Subcutaneous adipose tissue (tissue), 4 donors: ENCODE measurements around the gene ADD2. TPM values are rescaled to one million over a fixed set of nuclear protein-coding genes. Genes with fewer than 3 reads are reported as not detected.

Experiments
- total RNA-seq, 4 donors: library from RNA; depleted of rRNA; stranded (reverse); fragments of >200 nt; gene quantifications; one replicate each; pipeline ENCODE4 v1.1.0, GENCODE V29; 2016
- TF ChIP-seq, protein P1 (sequence below): fragments of 450-650 bp; IDR thresholded peaks from one replicate; pipeline ENCODE4 v1.5.1; 2016; ENCODE audit warnings: low read depth, mild to moderate bottlenecking, control low read depth, antibody characterized with exemption, moderate library complexity

The ADD2 gene
- total RNA-seq, 4 donors from 2014 or later, result 0.75 to 2.9 (median 1.3) TPM

GRCh38 chr2:70651727-70652126 lies 116.3 kb downstream of the ADD2 start:
- TF ChIP-seq, protein P1, sequence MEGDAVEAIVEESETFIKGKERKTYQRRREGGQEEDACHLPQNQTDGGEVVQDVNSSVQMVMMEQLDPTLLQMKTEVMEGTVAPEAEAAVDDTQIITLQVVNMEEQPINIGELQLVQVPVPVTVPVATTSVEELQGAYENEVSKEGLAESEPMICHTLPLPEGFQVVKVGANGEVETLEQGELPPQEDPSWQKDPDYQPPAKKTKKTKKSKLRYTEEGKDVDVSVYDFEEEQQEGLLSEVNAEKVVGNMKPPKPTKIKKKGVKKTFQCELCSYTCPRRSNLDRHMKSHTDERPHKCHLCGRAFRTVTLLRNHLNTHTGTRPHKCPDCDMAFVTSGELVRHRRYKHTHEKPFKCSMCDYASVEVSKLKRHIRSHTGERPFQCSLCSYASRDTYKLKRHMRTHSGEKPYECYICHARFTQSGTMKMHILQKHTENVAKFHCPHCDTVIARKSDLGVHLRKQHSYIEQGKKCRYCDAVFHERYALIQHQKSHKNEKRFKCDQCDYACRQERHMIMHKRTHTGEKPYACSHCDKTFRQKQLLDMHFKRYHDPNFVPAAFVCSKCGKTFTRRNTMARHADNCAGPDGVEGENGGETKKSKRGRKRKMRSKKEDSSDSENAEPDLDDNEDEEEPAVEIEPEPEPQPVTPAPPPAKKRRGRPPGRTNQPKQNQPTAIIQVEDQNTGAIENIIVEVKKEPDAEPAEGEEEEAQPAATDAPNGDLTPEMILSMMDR, result no peak

DNA sequence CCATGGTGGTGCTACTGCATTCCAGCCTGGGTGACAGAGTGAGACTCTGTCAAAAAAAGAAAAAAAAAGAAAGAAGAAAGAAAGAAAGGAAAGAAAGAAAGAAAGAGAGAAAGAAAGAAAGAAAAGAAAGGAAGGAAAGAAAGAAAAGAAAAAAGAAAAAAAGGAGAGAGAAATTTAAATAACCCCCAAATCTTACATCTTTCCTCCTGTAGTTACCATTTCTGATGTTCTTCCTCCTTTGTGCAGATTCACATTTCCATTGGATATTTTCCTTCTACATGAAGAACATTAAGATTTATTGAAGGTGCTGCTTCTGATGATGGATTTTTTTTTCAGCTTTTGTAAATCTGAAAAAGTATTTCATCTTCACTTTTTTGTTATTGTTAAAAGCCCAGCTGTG lies 117.0 kb downstream of the ADD2 start:
- TF ChIP-seq, protein P1, result no peak

GRCh38 chr2:70648961-70649360 lies 119.0 kb downstream of the ADD2 start:
- TF ChIP-seq, protein P1, result no peak

DNA sequence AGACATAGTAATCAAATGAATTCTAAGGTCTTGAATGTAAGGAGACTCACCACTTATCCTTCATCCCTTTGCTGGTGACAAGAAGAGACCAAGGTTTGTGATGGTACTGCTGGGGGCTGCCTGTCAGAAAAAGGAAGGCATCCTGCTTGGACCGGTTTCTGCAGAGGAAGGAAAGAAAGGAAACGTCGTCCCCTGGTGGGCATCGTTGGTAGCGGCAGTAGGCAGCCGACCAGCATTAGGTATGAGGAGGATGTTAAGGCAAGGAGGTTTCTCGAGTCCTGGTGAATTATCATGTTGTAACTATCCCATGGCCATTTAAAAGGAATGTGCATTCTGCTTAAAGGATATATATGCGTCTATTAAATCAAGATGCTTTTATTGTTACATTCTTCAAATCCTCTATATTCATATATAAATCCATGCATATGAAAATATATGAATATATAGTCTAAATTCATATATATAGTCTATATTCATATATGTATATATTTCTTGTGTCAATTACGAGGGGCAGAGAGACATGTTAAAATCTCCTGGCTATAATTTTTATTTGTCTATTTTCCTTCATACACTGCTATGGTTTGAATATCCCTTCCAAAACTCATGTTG lies 120.0 kb downstream of the ADD2 start:
- TF ChIP-seq, protein P1, result no peak

- TF ChIP-seq, protein P1, result no peak
Measured at GRCh38 chr2:70646420-70646818, 121.6 kb downstream of the ADD2 start.

DNA sequence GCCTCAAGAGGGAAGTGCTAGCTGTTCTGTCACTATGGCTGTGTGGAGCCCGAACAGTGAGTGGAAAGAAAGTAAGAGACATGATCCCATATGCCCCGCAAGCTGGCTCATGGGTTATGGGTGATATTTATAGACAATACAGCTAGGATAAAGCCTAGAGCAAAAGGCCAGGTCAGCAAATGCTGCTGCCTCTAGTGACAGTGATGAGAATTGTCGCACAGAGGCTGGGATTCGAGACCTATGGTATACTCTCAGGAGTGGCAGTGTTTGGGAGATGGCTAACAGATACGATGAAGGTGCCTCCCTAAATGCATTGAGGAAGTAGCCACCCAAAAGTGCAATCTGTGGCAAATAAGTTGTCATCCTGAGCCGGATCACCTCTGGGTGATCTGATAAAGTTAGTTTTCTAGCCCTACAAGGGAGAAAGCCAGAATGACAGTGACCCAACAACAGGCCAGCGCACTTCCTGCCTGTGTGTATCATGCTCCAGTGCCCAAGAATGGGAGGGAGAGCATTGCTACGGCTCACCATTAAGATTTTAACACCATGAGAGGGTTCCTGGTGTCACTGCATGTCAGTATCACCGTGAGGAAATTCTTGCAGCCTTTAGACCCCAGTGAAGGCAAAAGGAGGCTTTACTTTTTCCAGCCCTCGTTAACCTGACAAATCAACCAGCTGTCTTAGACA lies 122.1 kb downstream of the ADD2 start:
- TF ChIP-seq, protein P1, result no peak

DNA sequence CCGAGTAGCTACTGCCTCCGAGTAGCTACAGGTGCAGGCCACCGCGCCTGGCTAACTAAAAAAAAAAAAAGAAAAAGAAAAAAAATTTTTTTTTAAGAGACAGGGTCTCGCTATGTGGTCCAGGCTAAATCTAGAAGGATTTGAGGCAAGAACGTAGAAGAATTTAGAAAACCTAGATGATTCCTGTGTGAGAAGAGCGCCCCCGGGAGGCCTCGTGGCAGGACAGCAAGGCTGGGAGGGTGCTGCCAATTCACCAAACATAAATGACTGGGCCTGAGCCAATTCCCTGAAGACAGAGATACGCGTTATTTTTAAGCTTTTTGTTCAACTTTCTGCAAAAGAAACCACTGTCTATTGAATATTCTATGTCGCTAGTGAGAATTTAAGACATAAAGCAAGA lies 124.3 kb downstream of the ADD2 start:
- TF ChIP-seq, protein P1, result no peak
